Smooth muscle cell (in vitro differentiated cells): ENCODE data around the gene CDCA7. TPM values are rescaled to one million over a fixed set of nuclear protein-coding genes. Genes with fewer than 3 reads are reported as not detected.

Experiments used
- DNase-seq: peaks from one replicate; lab custom pipeline; 2025; ENCODE audit not compliant: unreplicated experiment; lab: John Stamatoyannopoulos, UW
- H2AFZ ChIP-seq: fragments of 200-600 bp; sonication (generic); 2 replicates; pipeline ENCODE4 v1.6.0; 2016; ENCODE audit warnings: antibody characterized with exemption, low read depth, mild to moderate bottlenecking
- H3F3A ChIP-seq: fragments of 200-600 bp; sonication (generic); 2 replicates; pipeline ENCODE4 v1.6.0; 2017; ENCODE audit warnings: antibody characterized with exemption, low read depth
- H3K27ac ChIP-seq: fragments of 200-600 bp; sonication (generic); 2 replicates; pipeline ENCODE4 v1.5.1; 2016; ENCODE audit warnings: low read depth, mild to moderate bottlenecking
- H3K27me3 ChIP-seq: fragments of 200-600 bp; sonication (generic); 2 replicates; pipeline ENCODE4 v1.6.1; 2016; ENCODE audit warnings: low read depth, mild to moderate bottlenecking
- H3K36me3 ChIP-seq: fragments of 200-600 bp; sonication (generic); 2 replicates; pipeline ENCODE4 v1.5.1; 2016; ENCODE audit warnings: low read depth
- H3K4me1 ChIP-seq: fragments of 200-600 bp; sonication (generic); 2 replicates; pipeline ENCODE4 v1.5.1; 2016; ENCODE audit warnings: low read depth
- H3K4me2 ChIP-seq: fragments of 200-600 bp; sonication (generic); 2 replicates; pipeline ENCODE4 v1.6.0; 2016; ENCODE audit warnings: mild to moderate bottlenecking
- H3K4me3 ChIP-seq: fragments of 200-600 bp; sonication (generic); 2 replicates; pipeline ENCODE4 v1.5.1; 2016; ENCODE audit warnings: mild to moderate bottlenecking
- H3K79me2 ChIP-seq: fragments of 200-600 bp; sonication (generic); 2 replicates; pipeline ENCODE4 v1.6.0; 2016; ENCODE audit warnings: low read depth, mild to moderate bottlenecking
- H3K9ac ChIP-seq: fragments of 200-600 bp; sonication (generic); 2 replicates; pipeline ENCODE4 v1.6.0; 2016; ENCODE audit warnings: low read depth
- H3K9me3 ChIP-seq: fragments of 200-600 bp; sonication (generic); replicated peaks from 2 replicates; pipeline ENCODE4 v1.5.1; 2016; ENCODE audit warnings: low read depth
- H4K20me1 ChIP-seq: fragments of 200-600 bp; sonication (generic); 2 replicates; pipeline ENCODE4 v1.6.0; 2016; ENCODE audit warnings: low read depth
- WGBS: methylation state at CpG from one replicate; pipeline ENCODE4 v1.1.7; 2016; ENCODE audit warnings: low lambda C conversion rate; 5-methylcytosine and 5-hydroxymethylcytosine counted together
- polyA plus RNA-seq: library from polyadenylated mRNA; unstranded; fragments of >200 nt; fragmentation: Nextera tagmentation; extraction: Ambion mirVana; gene quantifications from 2 replicates; pipeline ENCODE4 v1.2.1, GENCODE V29; 2016
- total RNA-seq: library from RNA; depleted of rRNA; stranded (reverse); fragments of >200 nt; gene quantifications from 2 replicates; pipeline ENCODE4 v1.2.3, GENCODE V29; 2014
- TF ChIP-seq, protein P1 (sequence below): fragments of 200-600 bp; sonication (generic); IDR thresholded peaks from 2 replicates; pipeline ENCODE4 v1.5.1; 2017; ENCODE audit warnings: borderline replicate concordance, mild to moderate bottlenecking, antibody characterized with exemption; ENCODE audit not compliant: insufficient read depth, poor library complexity, severe bottlenecking

CDCA7 gene
- total and polyA plus RNA-seq, 2 experiments from 2014 or later = 2.7 to 7.3 TPM

DNA sequence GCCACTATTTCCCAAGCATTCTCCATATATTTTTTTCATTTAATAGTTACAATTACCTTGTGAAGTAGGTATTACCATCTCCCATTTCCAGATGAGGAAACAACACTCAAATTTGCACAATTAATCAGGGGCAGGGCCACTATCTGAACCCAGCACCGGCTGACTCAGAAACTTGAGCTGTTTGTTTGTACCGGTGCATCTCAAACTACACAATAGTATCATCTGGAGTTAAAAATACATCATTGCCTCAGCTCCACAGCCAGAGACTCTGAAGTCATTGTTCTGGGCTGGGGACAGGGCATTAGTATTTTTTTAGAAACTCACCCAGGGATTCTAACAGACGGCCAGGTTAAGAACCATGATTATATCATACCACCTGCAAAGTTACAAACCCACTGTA, 55.9 kb downstream of the CDCA7 start:
- Histone ChIP-seq H3K4me3 (no peak overlapping the region), H3K9me3 (no peaks in the 10 kb centered on the region), H3K27ac (no peak overlapping the region), H3K27me3 (peaks cover 20% of the 10 kb centered on the region), H3K4me1 (peaks cover 8% of the 10 kb centered on the region), H3K4me2 (no peak overlapping the region), H3F3A (no peaks in the 10 kb centered on the region), H2AFZ (no peak overlapping the region), H4K20me1 (no peaks in the 10 kb centered on the region), H3K36me3 (no peaks in the 10 kb centered on the region), H3K9ac (no peak overlapping the region), H3K79me2 (no peaks in the 10 kb centered on the region)
- TF ChIP-seq, protein P1, sequence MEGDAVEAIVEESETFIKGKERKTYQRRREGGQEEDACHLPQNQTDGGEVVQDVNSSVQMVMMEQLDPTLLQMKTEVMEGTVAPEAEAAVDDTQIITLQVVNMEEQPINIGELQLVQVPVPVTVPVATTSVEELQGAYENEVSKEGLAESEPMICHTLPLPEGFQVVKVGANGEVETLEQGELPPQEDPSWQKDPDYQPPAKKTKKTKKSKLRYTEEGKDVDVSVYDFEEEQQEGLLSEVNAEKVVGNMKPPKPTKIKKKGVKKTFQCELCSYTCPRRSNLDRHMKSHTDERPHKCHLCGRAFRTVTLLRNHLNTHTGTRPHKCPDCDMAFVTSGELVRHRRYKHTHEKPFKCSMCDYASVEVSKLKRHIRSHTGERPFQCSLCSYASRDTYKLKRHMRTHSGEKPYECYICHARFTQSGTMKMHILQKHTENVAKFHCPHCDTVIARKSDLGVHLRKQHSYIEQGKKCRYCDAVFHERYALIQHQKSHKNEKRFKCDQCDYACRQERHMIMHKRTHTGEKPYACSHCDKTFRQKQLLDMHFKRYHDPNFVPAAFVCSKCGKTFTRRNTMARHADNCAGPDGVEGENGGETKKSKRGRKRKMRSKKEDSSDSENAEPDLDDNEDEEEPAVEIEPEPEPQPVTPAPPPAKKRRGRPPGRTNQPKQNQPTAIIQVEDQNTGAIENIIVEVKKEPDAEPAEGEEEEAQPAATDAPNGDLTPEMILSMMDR = no peak
- 73% methylated on average over 3 of the region's 3 CpGs for WGBS
- DNase-seq = no peak

DNA sequence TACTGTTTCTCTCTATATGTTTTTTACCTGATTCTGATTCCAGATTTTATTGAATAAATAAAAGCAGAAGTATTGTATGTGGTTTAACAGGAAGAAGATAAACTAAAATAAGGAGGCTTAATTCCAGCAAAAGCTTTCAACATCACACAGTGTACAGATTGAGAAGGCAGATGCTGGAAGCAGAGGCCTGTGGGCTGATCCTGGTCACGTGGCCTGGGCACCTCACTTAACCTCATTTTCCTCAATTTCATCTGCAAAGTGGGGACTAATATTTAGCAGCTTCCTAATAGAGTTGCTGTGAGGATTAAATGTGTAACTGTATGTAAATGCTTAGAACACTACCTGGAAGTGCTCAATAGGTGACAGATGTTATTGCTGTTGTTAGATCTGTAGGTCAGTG, 58.0 kb downstream of the CDCA7 start:
- Histone ChIP-seq H3K4me3 (no peak overlapping the region), H3K9me3 (no peaks in the 10 kb centered on the region), H3K36me3 (no peaks in the 10 kb centered on the region), H3K27me3 (peaks cover 8% of the 10 kb centered on the region), H3K79me2 (no peaks in the 10 kb centered on the region), H4K20me1 (no peaks in the 10 kb centered on the region), H3K4me1 (peaks cover 9% of the 10 kb centered on the region), H3F3A (no peaks in the 10 kb centered on the region), H3K9ac (no peak overlapping the region), H3K4me2 (no peak overlapping the region), H3K27ac (no peak overlapping the region), H2AFZ (no peak overlapping the region)
- 40% methylated on average over 1 of the region's 1 CpG for WGBS
- DNase-seq = no peak
- TF ChIP-seq, protein P1 = no peak

GRCh38 chr2:173414823-173415322, 60.2 kb downstream of the CDCA7 start:
- H3K27ac ChIP-seq = no peak overlapping the region
- no peaks in the 10 kb centered on the region for H4K20me1 ChIP-seq
- no peak for DNase-seq
- no peak overlapping the region for H2AFZ ChIP-seq
- no peaks in the 10 kb centered on the region for H3K36me3 ChIP-seq
- no peaks in the 10 kb centered on the region for H3F3A ChIP-seq
- no peak overlapping the region for H3K9ac ChIP-seq
- no peak overlapping the region for H3K4me3 ChIP-seq
- H3K4me1 ChIP-seq = peaks cover 9% of the 10 kb centered on the region
- 73% methylated on average over 1 of the region's 1 CpG for WGBS
- H3K27me3 ChIP-seq = peaks cover 6% of the 10 kb centered on the region
- H3K4me2 ChIP-seq = no peak overlapping the region
- no peaks in the 10 kb centered on the region for H3K79me2 ChIP-seq
- TF ChIP-seq, protein P1 = no peak
- no peaks in the 10 kb centered on the region for H3K9me3 ChIP-seq
